Measurements from ENCODE around the gene SLC17A8.

DNA sequence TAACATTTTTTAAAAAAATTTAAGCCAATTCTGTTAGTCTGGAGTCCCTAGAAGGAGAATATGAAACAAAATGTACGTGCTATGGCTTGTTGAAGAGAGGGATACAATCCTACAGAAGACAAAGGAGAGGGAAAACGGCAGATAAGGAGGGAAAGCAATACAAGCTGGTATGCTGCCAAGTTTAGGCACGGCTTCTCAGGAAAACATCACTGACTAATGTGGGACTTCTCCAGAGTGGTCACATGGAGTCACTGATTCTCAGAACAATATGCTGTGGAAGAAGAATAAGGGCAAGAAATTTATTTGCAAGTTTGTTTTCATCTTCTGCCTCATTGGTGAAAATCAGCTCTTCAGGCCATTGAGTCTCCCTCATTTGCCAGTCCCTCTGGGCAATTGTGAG lies 93.9 kb downstream of the SLC17A8 start:
- TF ChIP-seq CSDC2 (CRISPR knock-in tag; IDR thresholded peaks at IDR 0.05) (no peak), ARNTL (CRISPR knock-in tag; IDR thresholded peaks at IDR 0.05; ENCODE audit: borderline replicate concordance, low read depth) (no peak)
- TF ChIP-seq, protein P1, sequence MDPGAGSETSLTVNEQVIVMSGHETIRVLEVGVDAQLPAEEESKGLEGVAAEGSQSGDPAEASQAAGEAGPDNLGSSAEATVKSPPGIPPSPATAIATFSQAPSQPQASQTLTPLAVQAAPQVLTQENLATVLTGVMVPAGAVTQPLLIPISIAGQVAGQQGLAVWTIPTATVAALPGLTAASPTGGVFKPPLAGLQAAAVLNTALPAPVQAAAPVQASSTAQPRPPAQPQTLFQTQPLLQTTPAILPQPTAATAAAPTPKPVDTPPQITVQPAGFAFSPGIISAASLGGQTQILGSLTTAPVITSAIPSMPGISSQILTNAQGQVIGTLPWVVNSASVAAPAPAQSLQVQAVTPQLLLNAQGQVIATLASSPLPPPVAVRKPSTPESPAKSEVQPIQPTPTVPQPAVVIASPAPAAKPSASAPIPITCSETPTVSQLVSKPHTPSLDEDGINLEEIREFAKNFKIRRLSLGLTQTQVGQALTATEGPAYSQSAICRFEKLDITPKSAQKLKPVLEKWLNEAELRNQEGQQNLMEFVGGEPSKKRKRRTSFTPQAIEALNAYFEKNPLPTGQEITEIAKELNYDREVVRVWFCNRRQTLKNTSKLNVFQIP (CRISPR knock-in tag; IDR thresholded peaks at IDR 0.05; ENCODE audit: borderline replicate concordance, low read depth): no peak

Data from SK-N-SH treated with all-trans-retinoic acid at 6 μM for 48 hours (cell line).